Adrenal gland (tissue), 5 donors: ENCODE data around the gene IFITM2.

Experiments
- POLR2A ChIP-seq, 2 donors: fragments of 450-650 bp; IDR thresholded peaks; one replicate each; pipeline ENCODE4 v1.6.1; 2017; ENCODE audit warnings: antibody characterized with exemption in 2 of 2, mild to moderate bottlenecking in 2 of 2, moderate library complexity in 1 of 2
- TF ChIP-seq, protein P1 (sequence below), 6 experiments: fragments of 450-650 bp in 4 of 6; fragments of 200-600 bp in 2 of 6; sonication (generic) in 1 of 6; IDR thresholded peaks; 1 replicate in 5 of 6; 2 replicates in 1 of 6; pipeline versions ENCODE4 v1.5.1 to v1.8.0; 2016 to 2021; ENCODE audit warnings: antibody characterized with exemption in 6 of 6, mild to moderate bottlenecking in 2 of 6, moderate library complexity in 1 of 6
- donor health status: DM: no; HTN: no; CAD: no.

DNA sequence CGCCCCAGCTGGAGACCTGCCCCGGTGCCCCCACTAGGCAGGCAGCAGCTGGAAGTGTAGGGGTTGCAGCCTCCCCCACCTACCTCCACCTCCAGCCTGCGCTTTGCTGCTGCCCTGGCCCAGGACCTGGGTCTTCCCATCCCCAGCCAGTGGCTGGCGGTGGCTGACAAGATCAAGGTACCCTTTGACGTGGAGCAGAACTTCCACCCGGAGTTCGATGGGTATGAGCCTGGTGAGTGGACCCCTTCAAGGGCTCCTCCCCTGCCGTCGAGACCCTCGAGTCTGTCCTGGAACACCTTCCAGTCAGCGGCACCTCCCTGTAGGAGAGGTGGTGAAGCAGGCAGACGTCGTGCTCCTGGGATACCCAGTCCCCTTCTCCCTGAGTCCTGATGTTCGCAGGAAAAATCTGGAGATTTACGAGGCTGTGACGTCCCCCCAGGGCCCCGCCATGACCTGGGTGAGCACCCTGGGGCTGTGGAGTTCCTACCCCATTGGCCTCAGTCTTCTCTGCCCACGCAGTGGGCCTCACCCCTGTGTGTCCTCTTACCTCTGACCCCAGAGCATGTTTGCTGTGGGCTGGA, 14.3 kb upstream of the IFITM2 start:
- TF ChIP-seq, protein P1, sequence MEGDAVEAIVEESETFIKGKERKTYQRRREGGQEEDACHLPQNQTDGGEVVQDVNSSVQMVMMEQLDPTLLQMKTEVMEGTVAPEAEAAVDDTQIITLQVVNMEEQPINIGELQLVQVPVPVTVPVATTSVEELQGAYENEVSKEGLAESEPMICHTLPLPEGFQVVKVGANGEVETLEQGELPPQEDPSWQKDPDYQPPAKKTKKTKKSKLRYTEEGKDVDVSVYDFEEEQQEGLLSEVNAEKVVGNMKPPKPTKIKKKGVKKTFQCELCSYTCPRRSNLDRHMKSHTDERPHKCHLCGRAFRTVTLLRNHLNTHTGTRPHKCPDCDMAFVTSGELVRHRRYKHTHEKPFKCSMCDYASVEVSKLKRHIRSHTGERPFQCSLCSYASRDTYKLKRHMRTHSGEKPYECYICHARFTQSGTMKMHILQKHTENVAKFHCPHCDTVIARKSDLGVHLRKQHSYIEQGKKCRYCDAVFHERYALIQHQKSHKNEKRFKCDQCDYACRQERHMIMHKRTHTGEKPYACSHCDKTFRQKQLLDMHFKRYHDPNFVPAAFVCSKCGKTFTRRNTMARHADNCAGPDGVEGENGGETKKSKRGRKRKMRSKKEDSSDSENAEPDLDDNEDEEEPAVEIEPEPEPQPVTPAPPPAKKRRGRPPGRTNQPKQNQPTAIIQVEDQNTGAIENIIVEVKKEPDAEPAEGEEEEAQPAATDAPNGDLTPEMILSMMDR (IDR thresholded peaks at IDR 0.05) = no peak
- no peak for TF ChIP-seq POLR2A (IDR thresholded peaks at IDR 0.05)
